GM15510 (cell line): Measurements from ENCODE around the gene QSOX1.

Source experiments
- POLR2A ChIP-seq: IDR thresholded peaks from 3 replicates; pipeline ENCODE4 v1.6.1; 2011; ENCODE audit warnings: borderline replicate concordance; ENCODE audit not compliant: insufficient read length; ENCODE audit errors: extremely low read depth

QSOX1 gene

GRCh38 chr1:180227861-180228647 lies 73.4 kb downstream of the QSOX1 start:
- no peak for TF ChIP-seq POLR2A

GRCh38 chr1:180228648-180229482 lies 74.2 kb downstream of the QSOX1 start:
- no peak for TF ChIP-seq POLR2A

- no peak for TF ChIP-seq POLR2A
Observed at GRCh38 chr1:180229483-180230415, 75.1 kb downstream of the QSOX1 start, which contains the start of gene LHX4. Gene LHX4 (plus strand): TSS chr1:180230264. CDS start chr1:180230530, 266 bp downstream.

- TF ChIP-seq POLR2A, result no peak
Observed at GRCh38 chr1:180230416-180230790, 75.7 kb downstream of the QSOX1 start.

GRCh38 chr1:180230791-180231505 lies 76.3 kb downstream of the QSOX1 start:
- no peak for TF ChIP-seq POLR2A

GRCh38 chr1:180231506-180231921 lies 76.8 kb downstream of the QSOX1 start:
- TF ChIP-seq POLR2A, result no peak

GRCh38 chr1:180231936-180232335 lies 77.3 kb downstream of the QSOX1 start:
- no peak for TF ChIP-seq POLR2A

GRCh38 chr1:180232521-180233043 lies 77.9 kb downstream of the QSOX1 start:
- no peak for TF ChIP-seq POLR2A

GRCh38 chr1:180233191-180234011 lies 78.7 kb downstream of the QSOX1 start:
- no peak for TF ChIP-seq POLR2A

GRCh38 chr1:180234369-180235076 lies 79.9 kb downstream of the QSOX1 start:
- no peak for TF ChIP-seq POLR2A

GRCh38 chr1:180235077-180235501 lies 80.4 kb downstream of the QSOX1 start:
- TF ChIP-seq POLR2A, result no peak

GRCh38 chr1:180235502-180236239 lies 81.0 kb downstream of the QSOX1 start:
- no peak for TF ChIP-seq POLR2A
